ENCODE data around the gene SELENOH. TPM values are rescaled to one million over a fixed set of nuclear protein-coding genes. Genes with fewer than 3 reads are reported as not detected.

The SELENOH gene
- total RNA-seq, 1 donor from 2014 or later: 88.4 TPM

DNA sequence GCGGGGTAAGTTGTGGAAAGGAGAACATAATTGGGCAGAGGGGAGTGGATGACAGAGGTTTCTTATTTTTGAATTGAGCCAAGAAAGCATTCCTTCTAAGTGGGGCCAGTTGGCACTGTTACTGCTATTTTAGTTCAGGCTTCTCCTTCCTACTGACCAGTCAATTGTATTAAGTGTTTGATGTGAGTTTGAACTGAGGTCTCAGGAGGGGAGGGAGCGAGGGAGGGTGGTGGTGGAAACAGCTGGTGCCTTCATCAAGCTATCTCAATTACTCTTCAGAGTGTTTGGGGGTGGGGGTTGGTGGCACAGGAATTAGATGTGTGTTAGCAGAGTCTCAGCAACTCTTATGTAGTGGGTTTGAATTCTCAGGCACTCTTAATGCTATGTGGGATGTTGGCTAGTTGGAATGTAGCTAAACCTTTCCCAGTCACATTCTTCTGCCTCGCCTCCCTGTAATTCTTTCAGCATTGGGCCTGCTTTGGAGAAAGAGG lies 34.8 kb downstream of the SELENOH start:
- intact Hi-C loops (cut with DNase I): no loop called here
- ATAC-seq (ENCODE audit: poor library complexity): no peak
- DNase-seq: no peak

GRCh38 chr11:57776577-57777210 lies 35.4 kb downstream of the SELENOH start:
- intact Hi-C loops (cut with DNase I): no loop called here
- DNase-seq (no peak), ATAC-seq (ENCODE audit: poor library complexity) (no peak)

DNA sequence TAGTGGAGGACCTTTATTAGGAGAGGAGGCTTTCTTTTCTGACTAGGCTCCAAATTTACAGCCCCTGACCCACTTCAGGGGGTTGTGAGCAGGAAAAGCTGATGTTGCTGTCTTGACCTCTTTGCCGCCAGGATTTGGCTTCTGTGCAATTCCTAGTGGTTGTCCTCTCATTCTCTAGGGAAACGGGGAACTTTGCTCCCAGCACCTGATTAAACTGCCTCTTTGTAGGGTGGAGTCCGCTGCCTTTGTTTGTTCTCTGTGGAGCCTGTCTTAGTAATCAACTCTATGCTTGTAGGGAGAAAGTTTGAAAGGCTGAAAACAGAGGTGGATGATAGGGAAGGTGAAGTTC lies 36.7 kb downstream of the SELENOH start:
- ATAC-seq (ENCODE audit: poor library complexity): peak; percentile 12
- DNase-seq: no peak

DNA sequence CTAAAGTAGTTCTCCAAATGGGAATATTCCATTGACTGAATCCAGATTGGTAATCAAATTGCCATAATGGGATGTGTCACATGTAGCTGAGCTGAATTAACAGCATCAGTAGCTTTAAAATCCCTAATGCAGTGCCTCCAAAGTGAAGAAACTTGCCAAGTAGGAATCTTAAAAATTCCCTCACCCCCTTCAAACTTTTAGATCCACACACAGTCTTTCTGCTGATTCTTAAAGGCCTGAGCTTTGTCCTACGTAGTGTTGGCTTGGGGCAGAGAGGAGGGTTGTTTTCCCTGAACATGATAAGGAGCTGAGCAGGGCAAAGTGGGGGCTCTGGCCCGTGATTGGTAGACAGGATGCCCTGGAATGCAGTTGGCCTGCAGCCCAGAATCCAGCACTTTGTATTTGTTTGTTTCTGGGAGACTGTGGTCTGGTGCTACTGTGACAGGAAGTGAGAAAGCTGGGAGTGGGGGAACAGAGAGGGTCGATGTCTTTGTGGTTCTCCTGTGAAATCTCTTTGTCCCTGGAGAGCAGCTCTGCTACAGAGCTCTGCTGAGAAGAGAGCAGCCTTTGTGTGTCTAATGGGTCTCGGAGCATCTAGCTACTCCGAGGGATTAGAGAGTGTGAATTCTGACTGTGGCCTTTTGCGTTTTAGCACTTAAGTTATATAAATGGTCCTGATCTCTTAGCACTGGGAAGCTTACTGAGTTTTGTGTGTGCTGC lies 37.2 kb downstream of the SELENOH start:
- DNase-seq: peak; percentile 94
- intact Hi-C loops (cut with DNase I): no loop called here
- ATAC-seq (ENCODE audit: poor library complexity): peak; percentile 89

More for the DNA sequence above, 36.7 kb downstream of the SELENOH start:
- intact Hi-C loops (cut with DNase I): no loop called here

DNA sequence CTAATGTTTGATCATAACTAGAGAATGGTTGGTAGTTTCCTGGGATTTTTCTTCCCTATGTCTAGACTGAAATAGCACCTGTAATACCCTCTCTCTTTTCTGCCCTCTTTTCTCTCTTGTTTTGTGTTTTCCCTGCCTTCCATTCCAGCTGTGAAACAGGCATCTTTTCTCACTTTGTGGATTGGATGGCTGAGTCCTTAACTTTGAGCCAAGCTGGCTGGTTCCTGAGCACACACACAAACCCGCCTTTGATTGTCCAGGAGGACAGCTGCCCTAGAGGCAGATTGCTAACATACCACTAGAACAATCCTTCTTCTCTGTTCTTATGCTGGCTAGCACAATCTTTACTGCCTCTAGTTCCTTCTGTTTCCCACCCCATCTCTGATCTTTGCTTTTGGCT lies 38.0 kb downstream of the SELENOH start:
- ATAC-seq (ENCODE audit: poor library complexity) (peak; percentile 79), DNase-seq (peak; percentile 50)
- intact Hi-C loops (cut with DNase I): no loop called here

DNA sequence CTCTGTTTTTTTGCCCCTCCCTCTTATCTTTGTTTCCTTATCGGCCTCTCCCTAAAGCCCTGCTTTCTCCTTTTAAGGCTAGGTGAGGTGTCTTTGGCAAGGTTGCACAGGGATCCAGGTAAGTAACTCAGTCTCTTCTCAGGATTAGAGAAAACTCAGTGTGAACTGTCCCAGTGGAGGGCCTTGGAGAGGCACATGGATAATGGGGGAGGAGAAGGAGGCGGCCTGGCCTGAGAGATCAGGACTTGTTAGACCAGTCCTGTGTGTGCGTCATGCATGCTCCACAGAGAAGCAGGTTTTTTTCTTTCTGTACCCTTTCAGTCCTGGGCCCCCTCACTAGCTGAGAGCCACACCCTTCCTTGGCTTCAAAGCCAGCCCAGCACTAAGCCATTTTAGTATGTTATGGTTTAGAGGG lies 40.2 kb downstream of the SELENOH start:
- DNase-seq: no peak
- intact Hi-C loops (cut with DNase I): no loop called here
- ATAC-seq (ENCODE audit: poor library complexity): no peak

DNA sequence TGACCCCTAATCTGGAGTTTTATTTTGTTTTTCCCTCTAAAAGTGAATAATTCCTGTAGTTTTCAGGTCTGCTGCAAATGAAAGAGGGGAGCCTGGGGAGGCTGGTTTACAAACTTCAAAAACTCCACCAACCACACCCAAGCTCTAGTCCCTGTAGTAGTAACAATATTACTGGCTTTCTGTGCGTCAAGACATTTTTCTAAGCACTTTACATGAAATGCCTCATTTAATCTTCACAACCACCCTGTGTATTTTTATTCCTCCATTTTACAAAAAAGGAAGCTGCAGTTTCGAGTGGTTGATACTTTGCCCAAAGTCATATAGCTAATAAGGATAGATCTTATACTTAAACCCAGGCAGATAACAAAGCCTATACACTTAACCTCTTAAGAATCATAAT lies 43.8 kb downstream of the SELENOH start:
- intact Hi-C loops (cut with DNase I): no loop called here

DNA sequence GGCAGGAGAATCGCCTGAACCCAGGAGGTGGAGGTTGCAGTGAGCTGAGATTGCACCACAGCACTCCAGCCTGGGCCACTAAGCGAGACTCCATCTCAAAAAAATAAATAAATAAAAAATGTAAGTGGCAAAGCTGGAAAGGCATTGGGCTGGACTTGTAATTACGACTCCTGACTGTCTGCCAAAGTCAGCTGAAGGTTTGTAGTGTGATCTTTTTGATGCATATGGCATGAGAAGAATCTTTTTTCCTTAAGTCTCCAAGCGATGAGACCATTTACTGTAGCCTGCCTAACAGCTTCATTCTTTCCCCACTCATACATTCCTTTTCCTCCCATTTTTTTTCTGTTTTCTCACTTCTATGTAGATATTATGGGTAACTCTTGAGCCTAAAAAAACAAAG lies 45.1 kb downstream of the SELENOH start:
- DNase-seq (no peak), ATAC-seq (ENCODE audit: poor library complexity) (no peak)
- intact Hi-C loops (cut with DNase I): no loop called here

More for the DNA sequence above, 43.8 kb downstream of the SELENOH start:
- ATAC-seq (ENCODE audit: poor library complexity) (no peak), DNase-seq (no peak)

DNA sequence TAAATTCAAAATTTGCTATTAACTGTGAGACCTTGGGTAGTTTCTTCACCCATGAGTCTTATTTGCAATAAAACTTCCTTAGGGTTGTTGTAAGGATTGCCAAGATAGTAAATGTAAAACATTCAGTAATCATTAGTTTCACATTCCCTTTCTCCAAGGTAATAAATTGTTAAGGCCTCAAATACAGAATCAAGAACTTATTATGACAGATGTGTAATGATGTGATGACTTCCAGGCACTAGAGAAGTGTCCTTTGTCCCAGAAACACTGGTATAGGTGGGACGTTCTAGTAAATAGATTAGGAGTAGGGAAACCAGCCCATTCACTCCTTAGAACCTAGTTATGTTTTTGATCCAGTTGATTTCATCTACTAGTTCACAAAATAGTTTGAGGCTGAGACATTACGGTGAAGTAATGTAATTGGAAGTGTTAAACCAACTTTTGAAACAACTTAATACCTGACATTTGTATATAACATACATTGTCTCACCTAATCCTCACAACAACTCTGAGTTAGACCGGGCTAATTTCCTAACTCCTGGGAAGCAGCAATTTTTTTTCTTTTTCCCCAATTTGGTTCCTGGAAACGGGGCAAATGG lies 45.8 kb downstream of the SELENOH start:
- intact Hi-C loops (cut with DNase I): no loop called here
- ATAC-seq (ENCODE audit: poor library complexity): no peak

GRCh38 chr11:57787920-57788702 lies 46.8 kb downstream of the SELENOH start:
- intact Hi-C loops (cut with DNase I): no loop called here
- DNase-seq (no peak), ATAC-seq (ENCODE audit: poor library complexity) (peak; percentile 26)

More for the DNA sequence above, 45.8 kb downstream of the SELENOH start:
- no peak for DNase-seq

DNA sequence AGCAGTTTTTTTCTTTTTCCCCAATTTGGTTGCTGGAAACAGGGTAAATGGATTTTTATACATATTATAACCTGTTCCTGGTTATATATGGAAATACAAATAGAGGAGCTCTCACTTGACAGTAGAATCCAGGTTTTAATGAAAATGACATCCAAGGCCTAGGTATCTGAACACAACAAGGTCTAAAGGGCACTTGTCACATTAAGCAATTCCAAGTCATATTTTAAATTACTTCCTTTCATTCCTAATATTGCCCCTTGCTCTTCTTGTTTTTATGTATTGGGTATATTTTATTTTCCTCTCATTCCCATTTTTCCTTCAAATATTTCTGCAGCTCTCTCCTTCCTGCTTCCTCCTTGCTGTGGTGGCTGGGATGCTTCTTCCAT lies 47.4 kb downstream of the SELENOH start:
- DNase-seq (no peak), ATAC-seq (ENCODE audit: poor library complexity) (no peak)
- intact Hi-C loops (cut with DNase I): no loop called here

DNA sequence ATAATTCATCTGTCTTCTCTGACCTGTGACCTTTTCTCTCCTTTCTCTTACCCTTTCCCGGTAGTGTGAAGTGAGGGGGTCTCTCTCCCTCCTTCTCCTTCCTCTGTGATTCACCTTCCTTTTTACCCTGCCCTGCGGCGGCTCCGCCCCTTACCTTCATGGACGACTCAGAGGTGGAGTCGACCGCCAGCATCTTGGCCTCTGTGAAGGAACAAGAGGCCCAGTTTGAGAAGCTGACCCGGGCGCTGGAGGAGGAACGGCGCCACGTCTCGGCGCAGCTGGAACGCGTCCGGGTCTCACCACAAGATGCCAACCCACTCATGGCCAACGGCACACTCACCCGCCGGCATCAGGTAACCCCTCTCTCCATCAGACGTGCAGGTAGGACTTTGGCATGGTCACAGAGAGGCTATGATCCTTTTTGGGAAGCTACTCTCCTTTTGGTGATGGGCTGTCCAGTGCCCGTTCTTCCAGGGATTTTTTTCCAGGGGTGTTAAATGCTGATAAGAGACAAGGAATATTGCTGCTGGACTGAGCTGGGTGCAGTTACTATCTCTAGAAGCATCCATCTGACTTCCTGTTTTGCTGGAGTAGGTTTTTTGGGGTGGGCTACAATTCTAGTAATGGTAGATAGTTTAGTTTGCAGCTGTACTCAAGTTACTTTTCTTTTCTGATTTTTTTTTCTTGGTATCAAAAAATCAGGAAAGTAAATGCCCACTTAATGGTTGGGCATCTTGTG lies 50.2 kb downstream of the SELENOH start:
- no peak for ATAC-seq (ENCODE audit: poor library complexity)

DNA sequence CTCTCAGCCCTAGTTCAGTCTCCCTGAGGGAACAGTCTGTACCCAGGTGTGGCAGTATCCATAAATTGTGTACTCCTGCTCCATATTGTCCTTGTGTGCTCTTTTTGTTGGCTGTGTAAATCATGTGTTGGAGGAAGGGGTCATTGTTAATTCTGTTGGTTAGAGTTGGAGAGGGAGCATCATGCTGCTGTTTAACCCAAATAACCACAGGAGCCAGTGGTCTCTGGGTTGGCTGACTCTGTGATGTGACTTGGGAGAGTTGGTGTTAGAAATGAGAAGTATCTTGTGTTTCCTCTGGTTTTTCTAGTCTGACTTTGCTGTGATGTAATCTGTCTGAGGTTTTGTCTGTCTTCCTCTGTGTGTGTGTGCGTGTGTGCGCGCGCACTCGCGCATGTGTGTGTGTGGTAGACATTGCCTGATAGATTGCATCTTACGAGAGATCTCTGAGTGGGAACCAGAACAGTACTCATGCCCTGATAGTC lies 50.8 kb downstream of the SELENOH start:
- DNase-seq (peak; percentile 93), ATAC-seq (ENCODE audit: poor library complexity) (peak; percentile 59)
- intact Hi-C loops (cut with DNase I): no loop called here

More for the DNA sequence above, 50.2 kb downstream of the SELENOH start:
- intact Hi-C loops (cut with DNase I): no loop called here
- DNase-seq: no peak

DNA sequence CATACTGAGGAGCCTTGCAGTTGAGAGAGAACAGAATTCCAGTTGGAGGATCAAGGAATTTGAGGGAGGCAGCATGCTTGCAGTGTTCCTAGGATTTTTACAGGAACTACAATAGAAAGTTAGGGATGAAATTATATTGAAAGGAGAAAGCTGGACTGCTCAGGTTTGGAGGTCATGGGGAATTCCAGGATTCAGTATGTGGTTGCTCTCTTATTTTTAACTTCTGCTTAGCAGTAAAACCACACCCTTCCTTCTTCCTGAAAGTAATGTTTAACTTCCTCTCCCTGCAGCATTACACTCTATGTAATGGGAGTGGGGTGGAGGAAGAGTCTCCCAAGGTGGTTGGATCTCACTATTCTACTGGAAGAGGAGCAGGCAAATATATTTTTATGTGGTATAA lies 51.6 kb downstream of the SELENOH start:
- intact Hi-C loops (cut with DNase I): no loop called here
- DNase-seq (no peak), ATAC-seq (ENCODE audit: poor library complexity) (peak; percentile 76)

Other genes with a start within 250 kb of the SELENOH start
- gene SLC43A1, start 225.8 kb upstream of the SELENOH start, total RNA-seq: 5.4 TPM
- 64.8 TPM for gene TIMM10, start 210.7 kb upstream of the SELENOH start, total RNA-seq
- gene SMTNL1, start 203.9 kb upstream of the SELENOH start, total RNA-seq: not detected
- 15.1 TPM for gene UBE2L6, start 173.8 kb upstream of the SELENOH start, total RNA-seq
- 118 TPM for gene SERPING1, start 143.8 kb upstream of the SELENOH start, total RNA-seq
- 0.54 TPM for gene YPEL4, start 91.6 kb upstream of the SELENOH start, total RNA-seq
- gene CLP1, start 83.7 kb upstream of the SELENOH start, total RNA-seq: 6.3 TPM
- 43.7 TPM for gene ZDHHC5, start 73.4 kb upstream of the SELENOH start, total RNA-seq
- gene MED19, start 29.3 kb upstream of the SELENOH start, total RNA-seq: 7.7 TPM
- gene TMX2, start 28.9 kb upstream of the SELENOH start, total RNA-seq: 56.6 TPM
- not detected for gene BTBD18, start 10.3 kb downstream of the SELENOH start, total RNA-seq
- gene CTNND1, start 20.3 kb downstream of the SELENOH start, total RNA-seq: 66.5 TPM

Data from Right ventricle myocardium superior (tissue), 1 donor.